Stomach (tissue), 4 donors: ENCODE results near the gene NBPF1.
"Not testable (repeated sequence)": the region's sequence is repeated elsewhere in the genome, so short reads cannot be mapped to it uniquely, and the experiment has no call there.

Experiments
- CTCF ChIP-seq, 7 experiments: fragments of 450-650 bp in 4 of 7; fragments of 200-600 bp in 3 of 7; sonication (generic) in 3 of 7; IDR thresholded peaks; one replicate each; pipeline ENCODE4 v1.5.1; 2016 to 2019; ENCODE audit warnings: antibody characterized with exemption in 7 of 7, control low read depth in 2 of 7, mild to moderate bottlenecking in 1 of 7
- EP300 ChIP-seq: sonication (generic); formaldehyde crosslinking; IDR thresholded peaks from one replicate; pipeline ENCODE4 v1.6.1; 2017; ENCODE audit warnings: antibody characterized with exemption
- POLR2A ChIP-seq, 4 donors: fragments of 450-650 bp; IDR thresholded peaks; one replicate each; pipeline ENCODE4 v1.6.1; 2016; ENCODE audit warnings: antibody characterized with exemption in 4 of 4, control low read depth in 2 of 4, mild to moderate bottlenecking in 1 of 4, moderate library complexity in 1 of 4
- POLR2AphosphoS5 ChIP-seq, 3 donors: sonication (generic); formaldehyde crosslinking; IDR thresholded peaks; one replicate each; pipeline ENCODE4 v1.6.1; 2016; ENCODE audit warnings: antibody characterized with exemption in 3 of 3

DNA sequence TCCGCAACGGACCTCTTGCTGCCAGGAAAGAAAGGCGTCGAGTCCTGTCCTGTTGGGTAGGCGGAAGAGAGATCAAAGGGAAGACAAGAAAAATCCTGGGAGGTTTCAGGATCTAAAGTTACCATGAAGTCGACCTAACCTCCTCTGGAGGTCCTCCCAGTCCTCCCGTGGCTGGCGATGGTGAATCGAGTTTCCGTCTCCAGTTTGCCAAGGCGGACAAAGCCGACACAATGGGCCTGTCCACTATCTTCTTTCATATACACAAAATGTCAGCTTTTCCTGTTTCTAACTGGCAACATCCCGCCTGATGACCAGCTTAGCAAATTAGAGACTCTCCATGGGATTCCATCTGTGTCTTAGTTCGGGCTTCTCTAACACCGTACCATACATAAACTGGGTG, 76.6 kb downstream of the NBPF1 start:
- not testable (repeated sequence) for TF ChIP-seq CTCF (IDR thresholded peaks at IDR 0.05); POLR2A (IDR thresholded peaks at IDR 0.05); EP300; POLR2AphosphoS5 (IDR thresholded peaks at IDR 0.05)
